ENCODE data around the gene PCBD2. TPM values are rescaled to one million over a fixed set of nuclear protein-coding genes. Genes with fewer than 3 reads are reported as not detected.
A peak's percentile ranks its signal among the peaks of the same experiment; 100 is the strongest.

The PCBD2 gene
- total RNA-seq, 1 donor from 2014 or later: 8.5 TPM

GRCh38 chr5:134913795-134914194 is 8.9 kb downstream of the PCBD2 start:
- no peak for TF ChIP-seq CTCF (IDR thresholded peaks at IDR 0.05)
- Mint-ChIP-seq H3K36me3 (ENCODE audit: unreplicated experiment) (peaks cover 11% of the 10 kb centered on the region), H3K27ac (ENCODE audit: unreplicated experiment) (no peak overlapping the region), H3K4me3 (ENCODE audit: unreplicated experiment) (no peak overlapping the region), H3K4me1 (ENCODE audit: unreplicated experiment) (peaks cover 2% of the 10 kb centered on the region), H3K27me3 (ENCODE audit: unreplicated experiment) (no peaks in the 10 kb centered on the region), H3K9me3 (ENCODE audit: unreplicated experiment) (no peaks in the 10 kb centered on the region)
- no peak for DNase-seq (ENCODE audit: extremely low spot score, unreplicated experiment)

DNA sequence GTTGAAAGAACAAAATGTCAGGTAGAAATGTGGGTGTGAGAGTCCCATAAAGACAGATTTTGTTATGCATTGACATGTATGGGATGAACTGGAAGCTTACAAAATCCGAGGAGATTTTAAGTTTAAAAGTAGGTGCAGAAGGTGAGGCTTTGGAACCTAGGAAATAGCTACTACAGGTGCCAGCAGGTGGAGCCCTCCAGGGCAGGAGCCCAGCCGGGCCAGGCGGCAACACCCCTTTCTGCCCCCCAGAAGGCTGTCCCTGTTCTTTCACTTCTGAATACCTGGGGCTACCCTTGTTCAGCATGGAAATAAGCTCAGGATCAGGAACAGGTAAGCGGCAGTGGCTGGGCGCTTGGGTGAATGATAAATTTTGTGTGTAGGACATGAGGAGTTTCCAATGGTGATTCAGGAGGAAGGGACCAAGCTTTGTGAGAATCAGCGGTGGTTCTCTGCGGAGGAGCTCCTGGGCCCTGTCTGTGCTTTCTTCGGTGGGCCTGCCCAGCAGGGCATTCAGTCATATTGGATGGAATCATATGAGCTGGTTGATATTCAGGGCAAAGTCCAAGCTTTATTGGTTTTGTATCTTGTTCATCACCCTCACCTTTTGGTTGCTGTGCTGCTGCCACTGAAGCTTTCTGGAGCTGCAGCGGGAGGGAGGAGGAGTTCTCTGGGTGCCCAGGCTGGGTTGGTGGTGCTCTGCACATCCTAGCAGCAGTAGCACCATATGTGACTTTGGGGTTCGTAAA is 12.3 kb downstream of the PCBD2 start:
- Mint-ChIP-seq H3K27me3 (ENCODE audit: unreplicated experiment) (no peaks in the 10 kb centered on the region), H3K27ac (ENCODE audit: unreplicated experiment) (no peak overlapping the region), H3K4me3 (ENCODE audit: unreplicated experiment) (no peak overlapping the region), H3K9me3 (ENCODE audit: unreplicated experiment) (no peaks in the 10 kb centered on the region), H3K36me3 (ENCODE audit: unreplicated experiment) (peaks cover 23% of the 10 kb centered on the region), H3K4me1 (ENCODE audit: unreplicated experiment) (peaks cover 2% of the 10 kb centered on the region)
- DNase-seq (ENCODE audit: extremely low spot score, unreplicated experiment): no peak
- peak; percentile 27 for TF ChIP-seq CTCF (IDR thresholded peaks at IDR 0.05)

GRCh38 chr5:134918861-134919260 is 13.9 kb downstream of the PCBD2 start:
- H3K9me3 Mint-ChIP-seq (ENCODE audit: unreplicated experiment): no peaks in the 10 kb centered on the region

GRCh38 chr5:134920848-134921575 is 16.1 kb downstream of the PCBD2 start:
- Mint-ChIP-seq H3K4me1 (ENCODE audit: unreplicated experiment) (peaks cover 2% of the 10 kb centered on the region), H3K36me3 (ENCODE audit: unreplicated experiment) (peaks cover 25% of the 10 kb centered on the region), H3K4me3 (ENCODE audit: unreplicated experiment) (no peak overlapping the region), H3K27me3 (ENCODE audit: unreplicated experiment) (no peaks in the 10 kb centered on the region), H3K9me3 (ENCODE audit: unreplicated experiment) (no peaks in the 10 kb centered on the region), H3K27ac (ENCODE audit: unreplicated experiment) (no peak overlapping the region)
- no peak for TF ChIP-seq CTCF (IDR thresholded peaks at IDR 0.05)
- peak; percentile 81 for DNase-seq (ENCODE audit: extremely low spot score, unreplicated experiment)

More at GRCh38 chr5:134918861-134919260, 13.9 kb downstream of the PCBD2 start:
- H3K27me3 Mint-ChIP-seq (ENCODE audit: unreplicated experiment): no peaks in the 10 kb centered on the region
- DNase-seq (ENCODE audit: extremely low spot score, unreplicated experiment): no peak
- peaks cover 25% of the 10 kb centered on the region for H3K36me3 Mint-ChIP-seq (ENCODE audit: unreplicated experiment)
- no peak for TF ChIP-seq CTCF (IDR thresholded peaks at IDR 0.05)
- H3K27ac Mint-ChIP-seq (ENCODE audit: unreplicated experiment): no peak overlapping the region
- H3K4me3 Mint-ChIP-seq (ENCODE audit: unreplicated experiment): no peak overlapping the region
- peaks cover 2% of the 10 kb centered on the region for H3K4me1 Mint-ChIP-seq (ENCODE audit: unreplicated experiment)

GRCh38 chr5:134932508-134932907 is 27.6 kb downstream of the PCBD2 start:
- H3K36me3 Mint-ChIP-seq (ENCODE audit: unreplicated experiment): peaks cover 18% of the 10 kb centered on the region
- DNase-seq (ENCODE audit: extremely low spot score, unreplicated experiment): no peak
- no peaks in the 10 kb centered on the region for H3K9me3 Mint-ChIP-seq (ENCODE audit: unreplicated experiment)
- H3K27ac Mint-ChIP-seq (ENCODE audit: unreplicated experiment): no peak overlapping the region
- no peak overlapping the region for H3K4me3 Mint-ChIP-seq (ENCODE audit: unreplicated experiment)
- TF ChIP-seq CTCF (IDR thresholded peaks at IDR 0.05): no peak
- no peaks in the 10 kb centered on the region for H3K4me1 Mint-ChIP-seq (ENCODE audit: unreplicated experiment)
- H3K27me3 Mint-ChIP-seq (ENCODE audit: unreplicated experiment): no peaks in the 10 kb centered on the region
